GM21825 (cell line): ENCODE results near the gene MTOR.

Experiments used
- ATAC-seq: cut with Tn5 transposase; IDR thresholded peaks from one replicate; pipeline ENCODE4 v1.9.1; 2021; ENCODE audit warnings: mild to moderate bottlenecking, moderate library complexity; ENCODE audit not compliant: unreplicated experiment

The MTOR gene

DNA sequence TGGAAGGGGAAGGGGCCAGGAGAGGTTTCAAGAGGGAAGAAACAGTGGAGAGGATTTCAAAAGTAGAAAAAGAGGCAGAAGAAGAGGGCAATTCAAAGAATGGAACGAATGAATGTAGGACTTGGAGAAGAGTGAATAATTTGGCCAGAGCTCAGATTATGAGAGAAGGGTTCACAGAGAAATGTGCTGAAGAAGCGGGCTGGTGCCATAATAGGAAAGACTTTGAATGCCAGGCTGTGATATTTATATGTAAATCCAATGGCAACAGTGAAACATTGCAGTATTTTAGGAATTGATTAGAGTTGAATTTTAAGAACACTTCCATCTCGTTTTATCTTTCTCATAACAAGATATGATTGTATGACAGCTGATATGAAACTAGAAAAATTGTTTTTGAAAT lies 109.2 kb downstream of the MTOR start:
- no peak for ATAC-seq

DNA sequence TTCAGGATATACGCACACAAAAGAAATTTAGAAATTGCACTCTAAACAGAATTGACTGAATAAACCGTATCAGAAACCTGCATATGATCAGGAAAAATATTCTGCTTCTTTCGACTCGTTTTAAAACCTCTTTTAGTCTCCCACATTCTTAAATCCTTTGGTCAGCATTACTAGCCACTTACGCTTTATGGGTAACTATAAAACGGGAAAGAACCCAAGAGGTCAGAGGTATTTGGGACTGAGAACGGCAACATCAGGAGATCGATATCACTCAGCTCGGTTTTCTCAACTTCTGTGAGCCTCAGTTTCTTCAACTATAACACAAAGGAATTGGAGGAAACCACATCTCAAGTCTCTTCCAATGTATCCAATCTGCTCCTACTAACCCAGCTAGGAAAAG lies 109.6 kb downstream of the MTOR start:
- no peak for ATAC-seq

DNA sequence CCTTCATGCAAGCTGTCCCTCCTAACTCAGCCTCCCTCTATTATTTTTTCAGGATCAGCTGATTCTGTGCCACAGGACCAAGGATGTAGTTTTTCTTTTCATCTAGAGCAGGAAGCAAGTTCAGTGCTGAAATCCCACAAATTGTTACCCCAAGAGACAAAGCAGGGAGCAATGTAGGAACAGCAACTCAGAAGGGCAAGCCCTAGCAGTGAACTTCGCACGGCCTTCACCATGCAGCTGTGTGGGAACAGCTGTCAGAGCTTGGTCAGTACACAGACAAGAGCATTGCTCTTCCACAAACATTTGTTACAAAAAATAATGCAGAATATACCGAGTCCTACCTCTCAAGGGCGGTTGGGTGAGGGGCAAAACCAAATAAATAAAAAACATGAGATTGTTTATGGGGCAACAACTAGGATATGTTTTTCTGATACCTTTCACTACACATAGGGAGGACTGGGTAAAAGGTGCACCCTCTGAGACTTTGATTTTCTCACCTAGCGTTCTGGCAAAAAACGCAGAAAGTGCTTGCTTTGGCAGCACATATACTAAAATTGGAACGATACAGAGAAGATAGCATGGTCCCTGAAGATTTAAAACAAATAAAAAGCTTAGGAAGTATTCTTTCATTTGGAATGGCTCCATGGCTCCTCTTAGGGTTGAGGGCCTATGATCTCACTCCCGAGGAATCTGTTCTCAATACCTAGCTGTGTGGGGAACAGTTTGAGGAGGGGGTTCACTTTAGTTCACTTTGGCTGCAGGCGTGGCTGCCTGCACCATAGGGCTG lies 110.3 kb downstream of the MTOR start:
- no peak for ATAC-seq

DNA sequence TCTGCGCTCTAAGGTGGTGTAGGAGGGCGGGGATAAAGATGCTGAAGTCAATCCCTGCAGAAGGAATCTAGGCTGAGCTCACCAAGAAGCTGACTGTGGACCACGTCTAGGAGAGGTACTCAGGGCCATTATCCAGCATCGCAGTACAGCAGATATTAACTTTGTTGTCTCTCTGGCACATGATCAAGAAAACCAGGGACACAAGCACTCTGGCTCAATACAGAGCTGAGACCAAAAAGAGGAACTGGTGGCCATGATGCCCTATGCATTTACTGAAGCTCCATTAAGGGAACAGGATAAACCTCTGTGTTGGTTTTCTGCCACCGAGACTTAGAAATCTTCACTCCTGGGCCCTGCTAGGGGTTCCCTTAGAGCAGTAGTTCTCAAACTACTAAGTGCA lies 111.2 kb downstream of the MTOR start:
- no peak for ATAC-seq

DNA sequence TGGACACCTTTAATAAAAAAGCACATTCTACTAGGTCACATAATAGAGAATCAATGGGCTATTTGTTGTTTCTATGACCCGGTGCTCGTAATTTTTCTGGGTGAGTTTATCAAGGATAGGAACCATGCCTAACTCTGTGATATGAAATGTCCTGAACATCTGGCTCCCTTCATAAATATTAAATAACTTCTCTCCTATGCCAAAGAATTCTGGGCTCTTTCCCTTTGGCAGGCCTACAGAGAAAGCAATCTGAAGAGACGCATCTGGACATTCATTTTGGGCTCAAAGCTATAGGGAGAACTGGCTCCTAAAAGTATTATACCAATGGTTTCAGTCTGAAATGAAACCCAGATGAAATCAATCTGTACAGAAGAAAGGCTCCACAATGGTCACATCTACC lies 112.0 kb downstream of the MTOR start:
- ATAC-seq = no peak

DNA sequence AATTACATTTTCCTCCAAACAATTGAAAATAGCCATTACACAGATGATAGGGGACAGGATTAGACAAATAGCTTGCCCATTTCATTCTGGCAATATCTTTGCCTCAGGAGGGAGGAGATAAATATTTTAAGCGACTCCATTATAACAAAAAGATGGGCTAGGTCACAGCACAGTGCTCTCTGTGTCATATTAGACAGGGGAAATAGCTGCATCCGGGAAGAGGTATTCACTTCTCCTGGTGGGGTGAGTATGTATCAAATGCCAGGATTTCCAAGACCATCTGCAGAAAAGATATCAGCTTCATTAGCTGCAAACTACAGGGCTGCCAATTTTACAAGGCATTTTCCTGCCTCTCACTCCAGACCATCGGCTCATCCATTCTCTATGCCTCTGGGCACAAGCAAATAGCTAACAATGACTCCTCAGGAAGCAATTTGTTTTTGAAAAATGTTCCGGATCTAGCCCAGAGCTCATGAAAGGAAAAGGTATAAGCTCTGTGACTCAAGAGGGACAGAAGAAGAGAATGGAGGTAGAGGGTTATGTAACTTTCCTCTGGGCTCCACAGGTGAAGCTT lies 115.1 kb downstream of the MTOR start:
- ATAC-seq = no peak

DNA sequence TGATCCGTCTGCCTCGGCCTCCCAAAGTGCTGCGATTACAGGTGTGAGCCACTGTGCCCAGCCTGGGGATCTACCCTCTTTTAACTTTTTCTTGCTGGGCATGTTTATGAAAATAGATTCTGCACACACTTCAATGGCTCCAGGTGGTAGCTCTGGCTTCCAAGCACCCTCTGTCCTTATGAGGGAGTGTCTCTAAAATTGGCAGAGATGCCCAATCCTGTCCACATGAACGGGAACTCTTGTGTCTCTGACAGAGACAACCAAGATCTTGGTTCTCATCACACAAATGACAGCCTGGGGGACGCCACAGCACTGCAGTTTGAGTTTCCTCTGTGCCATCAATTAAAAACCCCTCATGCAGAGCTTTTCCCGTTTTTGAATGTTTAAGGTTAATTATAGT lies 116.6 kb downstream of the MTOR start:
- no peak for ATAC-seq

DNA sequence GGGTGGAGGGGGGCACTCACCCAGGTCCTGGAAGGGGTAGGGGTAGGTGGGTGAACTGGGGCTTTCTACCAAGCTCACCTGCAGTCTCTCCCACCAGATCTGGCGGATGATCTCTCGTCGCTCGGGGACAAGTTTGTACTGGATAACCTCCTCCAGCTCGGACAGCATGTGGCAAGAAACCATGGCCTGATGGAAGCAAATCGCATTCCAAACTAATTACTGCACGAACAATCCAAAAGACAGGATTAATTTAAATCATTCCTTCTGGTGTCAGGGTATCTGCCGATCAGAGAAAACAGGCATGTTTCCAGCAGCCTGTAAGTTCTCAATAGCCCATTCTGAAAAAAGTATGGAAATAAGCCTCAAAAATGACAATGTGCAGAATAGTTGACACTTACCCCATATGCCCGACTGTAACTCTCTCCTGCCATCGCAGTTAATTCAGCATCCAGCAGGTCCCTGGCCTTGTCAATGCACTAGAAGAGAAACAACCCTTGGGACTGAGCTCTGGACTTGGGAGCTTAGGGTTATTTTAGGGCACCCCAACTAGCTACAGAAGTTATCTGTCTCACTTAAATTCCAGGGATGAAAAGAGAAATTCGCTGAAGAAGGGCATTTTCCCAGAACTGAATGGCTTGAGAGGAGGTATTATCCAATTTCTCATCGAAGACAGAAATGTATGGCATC lies 117.6 kb downstream of the MTOR start:
- no peak for ATAC-seq

DNA sequence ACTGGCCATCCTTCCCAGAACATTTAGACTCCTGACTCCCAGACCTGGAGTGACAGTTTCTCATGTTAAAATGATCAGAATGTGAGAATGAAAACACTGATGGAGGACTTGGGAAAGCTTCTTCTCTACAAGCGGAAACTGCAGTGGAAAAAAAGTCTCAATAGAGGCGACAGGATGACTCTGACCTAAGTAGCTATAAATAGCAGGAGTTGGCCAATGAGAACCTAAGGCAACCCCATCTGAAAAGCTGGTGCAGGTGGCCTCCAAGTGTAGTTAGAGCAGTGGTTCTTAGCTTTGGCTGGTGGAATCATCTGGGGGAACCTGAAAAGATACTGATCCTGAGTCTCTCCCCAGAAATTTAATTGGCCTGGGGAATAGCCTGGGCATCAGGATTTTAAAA lies 118.4 kb downstream of the MTOR start:
- no peak for ATAC-seq

DNA sequence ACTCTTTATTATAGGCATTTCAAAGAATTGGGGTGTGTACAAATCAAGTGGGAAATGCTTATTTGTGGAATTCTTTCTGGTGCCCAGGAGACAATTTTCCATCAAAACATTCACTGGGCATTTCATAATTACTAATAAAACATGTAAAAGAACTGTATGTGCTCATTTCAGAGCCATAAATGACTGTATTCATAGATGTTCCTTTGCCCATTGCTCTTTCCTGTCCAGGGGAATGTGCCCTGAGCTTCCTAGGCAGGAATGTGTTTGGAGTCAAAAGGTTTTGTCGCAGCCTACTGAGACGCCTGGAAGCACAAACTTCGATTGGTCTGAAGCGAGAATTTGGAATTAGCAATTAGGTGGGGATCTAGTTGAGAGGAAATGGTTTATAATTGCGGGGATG lies 119.0 kb downstream of the MTOR start:
- no peak for ATAC-seq

DNA sequence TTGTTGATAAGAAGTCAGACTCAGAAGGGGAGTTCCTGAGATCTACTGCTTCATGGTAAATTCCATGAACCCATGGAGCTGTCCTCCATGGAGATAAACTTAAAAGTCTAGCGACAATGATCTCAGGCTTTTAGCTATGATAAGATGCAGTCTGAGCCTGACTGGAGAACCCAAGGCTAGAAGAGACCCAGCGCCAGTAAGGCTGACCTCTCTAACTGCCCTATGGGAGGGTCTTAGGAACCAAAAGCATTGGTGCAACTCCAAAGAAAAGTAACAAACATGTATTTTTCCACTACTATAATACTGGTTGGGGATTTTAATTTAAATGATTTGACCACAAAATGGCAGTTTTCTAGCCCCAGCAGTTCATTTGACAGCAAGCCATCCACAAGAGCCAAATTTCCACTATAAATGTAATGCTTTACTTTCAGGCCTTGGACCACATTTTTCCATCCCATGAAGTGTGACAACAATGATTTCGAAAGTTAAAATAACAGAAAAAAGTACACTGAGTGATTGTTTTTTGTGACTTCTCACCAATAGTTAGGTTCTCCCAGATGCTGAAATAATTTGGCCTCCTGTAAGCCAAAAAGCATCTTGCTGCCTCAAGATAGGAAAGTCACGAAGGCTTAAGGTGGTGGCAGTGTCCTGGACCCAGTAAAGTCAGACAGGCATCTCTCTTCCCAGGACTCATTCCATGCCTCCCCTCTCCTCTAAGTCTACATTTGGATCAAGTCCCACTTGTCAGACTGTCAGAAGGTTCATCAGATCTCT lies 119.5 kb downstream of the MTOR start:
- ATAC-seq = no peak

DNA sequence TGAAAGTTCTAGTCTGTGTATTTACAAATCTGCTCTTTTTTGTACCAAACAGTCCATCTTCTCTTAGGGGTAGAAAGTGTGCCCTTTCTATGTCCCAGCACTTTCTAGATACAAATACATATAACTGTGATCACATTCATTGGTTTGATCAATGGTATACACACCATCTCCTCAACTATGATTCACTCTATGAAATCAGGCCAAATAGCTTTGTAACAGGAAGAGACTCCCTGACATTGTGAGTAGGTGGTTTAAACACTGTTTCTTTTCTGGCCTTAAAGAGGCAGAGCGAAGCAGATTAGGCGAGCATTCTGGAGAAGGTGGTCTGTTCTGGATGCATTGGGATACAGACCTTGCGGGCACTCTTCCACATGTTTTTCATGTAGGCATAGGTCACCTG lies 123.4 kb downstream of the MTOR start:
- ATAC-seq = no peak

DNA sequence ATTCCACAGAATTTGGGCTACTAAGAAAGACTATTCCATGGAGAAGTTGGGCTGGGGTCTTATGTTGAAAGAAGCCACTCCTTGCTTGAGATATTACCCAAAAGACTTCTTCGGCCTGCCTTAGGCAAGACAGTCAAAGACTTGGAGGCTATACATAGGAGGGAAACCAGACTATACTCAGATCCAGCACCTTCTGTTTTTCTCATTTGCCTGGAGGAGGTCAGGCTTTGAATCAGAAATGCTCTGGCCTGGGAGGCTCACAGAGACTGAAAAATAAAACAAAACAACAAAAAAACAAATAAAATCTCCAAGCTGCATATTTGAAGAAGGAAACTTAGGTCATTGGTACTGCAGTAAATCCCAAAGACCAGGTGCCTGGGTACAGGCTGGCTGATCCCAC lies 124.3 kb downstream of the MTOR start:
- ATAC-seq = no peak

DNA sequence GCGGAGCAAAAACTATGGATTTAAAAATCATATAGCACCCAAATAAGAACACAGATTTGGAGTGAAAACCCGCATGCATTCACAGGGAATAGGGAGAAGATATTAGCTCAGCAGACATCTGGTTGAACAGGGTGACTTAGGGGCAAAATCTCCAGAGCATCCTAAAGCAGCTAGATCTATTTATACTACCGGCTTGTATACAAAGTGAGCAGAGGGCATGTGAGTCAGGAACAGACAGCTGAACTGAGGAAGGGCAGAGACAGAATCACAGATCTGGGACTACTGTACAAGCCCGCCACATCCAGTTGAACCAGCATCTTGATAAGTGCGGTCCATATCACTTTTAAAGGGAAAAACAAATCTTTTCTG lies 127.5 kb downstream of the MTOR start:
- no peak for ATAC-seq

DNA sequence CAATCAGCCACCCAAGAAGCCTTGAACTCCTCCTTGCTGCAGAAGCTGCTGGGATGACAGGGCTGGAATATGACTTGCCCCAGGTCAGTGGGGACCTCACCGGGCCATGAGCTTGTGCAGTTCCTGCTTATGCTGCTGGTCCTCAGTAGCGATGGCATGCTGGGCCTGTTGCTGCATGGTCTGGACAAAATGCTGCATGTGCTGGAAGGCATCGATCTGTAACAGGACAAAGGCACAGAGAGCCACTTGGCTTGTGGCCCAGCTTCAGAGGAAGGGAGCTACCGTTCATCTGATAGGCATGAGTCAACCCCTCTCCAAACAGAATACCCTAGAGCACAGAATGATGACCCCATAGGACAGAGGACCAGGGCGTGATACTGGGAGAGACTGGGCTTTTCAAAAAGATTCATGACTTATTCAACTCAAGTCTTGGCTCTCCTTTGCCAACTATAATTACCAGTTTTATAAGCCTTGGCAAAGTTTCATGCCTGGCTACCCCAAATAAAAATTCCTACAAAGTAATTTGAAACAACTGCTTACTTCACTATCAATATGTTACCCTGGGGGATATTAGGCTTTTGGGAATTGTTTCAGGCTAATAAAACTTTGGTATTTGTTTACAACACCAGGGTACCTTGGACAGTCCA lies 128.0 kb downstream of the MTOR start:
- no peak for ATAC-seq

DNA sequence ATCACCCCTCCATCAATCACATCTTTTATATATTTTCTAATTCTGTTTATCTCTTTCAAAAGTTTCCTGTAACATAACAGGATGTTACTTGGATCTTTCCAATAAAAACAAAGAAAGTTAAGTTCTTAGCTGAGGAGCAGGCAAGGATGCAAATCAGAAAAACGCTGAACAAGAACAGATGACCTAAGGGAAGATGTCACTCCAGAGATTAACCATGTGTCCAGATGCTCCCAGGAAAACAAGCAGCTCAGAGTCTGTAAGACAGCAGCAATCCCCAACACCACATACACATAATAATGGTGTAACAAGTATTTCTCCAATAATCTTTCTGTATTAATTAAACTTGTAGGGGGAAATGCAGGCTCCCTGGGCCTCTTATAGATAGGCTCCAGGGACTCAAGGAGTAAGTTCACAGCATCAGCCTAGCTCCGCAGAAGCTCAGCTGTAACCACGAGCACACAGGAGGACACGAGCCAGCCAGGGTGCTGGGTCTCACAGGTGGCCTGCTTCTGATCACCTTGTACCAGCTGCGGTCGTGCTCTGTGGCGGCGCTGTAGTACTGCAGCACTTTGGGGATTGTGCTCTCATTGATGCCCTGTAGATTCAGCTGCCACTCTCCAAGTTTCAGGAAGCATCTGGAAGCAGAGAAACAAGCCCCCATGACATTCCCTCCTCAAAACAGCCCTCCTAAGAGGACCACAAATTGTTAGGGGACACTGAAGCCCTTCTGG lies 129.6 kb downstream of the MTOR start:
- ATAC-seq = no peak

DNA sequence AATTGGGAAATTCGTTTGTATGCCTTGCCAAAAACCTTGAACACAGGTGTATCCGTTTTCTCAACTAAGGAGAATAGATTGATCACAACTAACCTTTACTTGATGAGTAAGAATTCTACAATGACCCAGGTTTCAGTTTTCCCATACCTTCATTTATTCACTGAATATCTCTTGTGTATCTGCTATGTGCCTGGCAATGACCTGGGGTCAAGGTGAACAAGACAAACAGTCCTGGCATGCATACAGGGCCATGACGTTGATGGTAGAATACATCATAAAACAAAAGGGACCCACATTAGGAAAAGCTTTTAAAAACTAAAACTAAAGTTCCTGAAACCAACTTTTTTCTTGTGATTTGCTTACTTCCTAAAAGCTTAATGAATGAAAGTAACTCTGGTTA lies 130.5 kb downstream of the MTOR start:
- ATAC-seq = no peak

DNA sequence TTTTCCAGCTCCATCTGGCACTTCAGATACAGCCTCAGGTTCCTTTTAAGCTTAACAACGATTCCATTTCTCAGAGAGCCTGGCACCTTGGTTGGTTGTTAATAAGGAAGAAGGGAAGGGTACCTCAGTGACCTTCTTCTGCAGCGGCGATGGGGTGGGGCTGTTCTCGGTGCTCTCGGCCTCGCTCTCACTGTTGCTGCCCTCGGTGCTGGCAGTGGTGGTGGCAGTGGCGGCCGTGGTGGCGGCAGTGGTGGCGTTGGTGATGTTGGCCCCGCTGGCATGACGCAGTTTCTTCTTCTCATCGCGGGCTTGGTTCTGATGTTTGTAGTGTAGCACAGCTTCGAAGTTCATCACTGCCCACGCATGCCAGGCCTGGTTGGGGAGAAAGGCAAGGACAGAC lies 131.9 kb downstream of the MTOR start:
- no peak for ATAC-seq

DNA sequence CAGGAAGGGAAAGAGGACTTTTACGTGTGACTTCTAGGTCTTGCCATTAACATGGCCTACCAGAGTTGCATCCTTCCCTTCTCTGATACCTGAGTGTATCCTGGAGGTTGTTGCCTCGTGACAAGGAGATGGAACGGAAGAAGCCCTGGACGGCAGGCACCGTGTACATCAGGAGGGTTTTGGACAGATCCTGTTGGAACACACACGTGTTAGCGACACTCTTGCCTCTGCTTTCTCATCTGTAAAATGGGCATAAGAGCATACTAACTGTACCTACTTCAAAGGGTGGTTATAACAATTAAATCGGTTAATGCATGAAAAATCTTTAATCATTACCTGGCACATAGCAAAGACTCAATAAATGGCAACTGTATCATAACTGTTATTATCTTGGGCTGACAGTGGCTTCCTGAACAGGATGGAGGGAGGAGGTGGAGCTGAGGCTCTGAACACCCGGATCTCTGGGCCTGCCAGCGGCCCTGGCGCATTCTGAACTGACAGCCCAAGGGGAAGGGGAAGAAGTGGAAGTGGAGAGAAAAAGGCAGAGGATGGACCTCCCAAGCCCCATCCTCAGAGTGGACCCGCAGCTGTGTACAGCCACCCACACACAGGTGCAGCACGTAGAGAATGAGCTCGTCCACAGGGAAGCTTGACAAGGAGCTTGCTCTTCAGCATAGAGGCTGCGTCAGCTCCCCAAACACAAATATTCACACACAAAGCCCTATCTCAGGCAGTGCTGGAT lies 132.5 kb downstream of the MTOR start:
- no peak for ATAC-seq

DNA sequence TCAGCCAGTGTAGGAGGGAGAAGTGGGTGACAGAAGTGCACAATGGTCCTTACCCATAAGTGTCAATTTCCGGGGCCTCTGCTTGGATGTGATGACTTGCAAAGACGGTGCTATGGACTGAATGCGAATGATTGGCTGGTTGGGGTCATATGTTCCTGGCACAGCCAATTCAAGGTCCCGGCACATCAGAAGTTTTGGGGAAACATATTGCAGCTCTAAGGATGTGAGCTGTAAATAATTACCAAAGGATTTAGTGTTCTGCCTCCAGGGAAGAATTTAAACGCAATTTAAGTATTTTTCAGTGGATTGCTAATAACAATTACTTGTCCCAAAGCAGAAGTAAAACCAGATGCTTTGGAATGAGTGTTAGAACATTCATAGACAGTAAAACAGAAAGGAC lies 135.8 kb downstream of the MTOR start:
- no peak for ATAC-seq
